SK-N-SH (cell line): ENCODE data around the gene RBM45. TPM values are rescaled to one million over a fixed set of nuclear protein-coding genes. Genes with fewer than 3 reads are reported as not detected.

Experiments used
- CTCF ChIA-PET: fragments of 300-600, 350-600 bp; formaldehyde crosslinking; extraction: SDS; loops from one replicate; lab custom pipeline; 2021; lab: Yijun Ruan, JAX
- POLR2A ChIA-PET: fragments of 350-600 bp; sonication (Branson Sonifier 250); formaldehyde crosslinking; extraction: SDS; loops from one replicate; lab custom pipeline; 2020; ENCODE audit warnings: antibody characterized with exemption, inconsistent platforms; lab: Yijun Ruan, JAX
- DNase-seq: peaks from one replicate; pipeline ENCODE4 v3.0.0; 2012
- H2AFZ ChIP-seq: fragments of 200-600 bp; sonication (generic); 2 replicates; pipeline ENCODE4 v1.8.1; 2016; ENCODE audit warnings: antibody characterized with exemption, mild to moderate bottlenecking, low read depth
- H3F3A ChIP-seq: fragments of 200-600 bp; sonication (generic); replicated peaks from 2 replicates; pipeline ENCODE3; 2016; ENCODE audit warnings: antibody characterized with exemption, mild to moderate bottlenecking; ENCODE audit not compliant: insufficient read depth
- H3K27ac ChIP-seq, 2 experiments: fragments of 200-500 bp in 1 of 2; fragments of 200-600 bp in 1 of 2; sonication (Bioruptor generic) in 1 of 2; sonication (generic), shearing (Covaris generic) in 1 of 2; 2 replicates each; pipeline versions ENCODE4 v1.5.1 to v1.6.1; 2014 to 2016; ENCODE audit warnings: low read depth in 2 of 2, inconsistent platforms in 1 of 2, low read length in 1 of 2, mild to moderate bottlenecking in 1 of 2, mixed read lengths in 1 of 2
- H3K27me3 ChIP-seq: fragments of 200-600 bp; sonication (generic), shearing (Covaris generic); 2 replicates; pipeline ENCODE4 v1.6.1; 2016; ENCODE audit warnings: mixed run types; ENCODE audit not compliant: insufficient read depth
- H3K36me3 ChIP-seq, 2 experiments: fragments of 200-500 bp in 1 of 2; fragments of 200-600 bp in 1 of 2; sonication (Bioruptor generic) in 1 of 2; sonication (generic) in 1 of 2; replicated peaks in 1 of 2; 2 replicates each; pipeline versions ENCODE3 to v1.5.1; 2014 to 2016; ENCODE audit warnings: low read length in 1 of 2, mild to moderate bottlenecking in 1 of 2; ENCODE audit not compliant: insufficient read depth in 2 of 2, control insufficient read depth in 1 of 2
- H3K4me1 ChIP-seq, 2 experiments: fragments of 200-500 bp in 1 of 2; fragments of 200-600 bp in 1 of 2; sonication (Bioruptor generic) in 1 of 2; sonication (generic), shearing (Covaris generic) in 1 of 2; 2 replicates each; pipeline versions ENCODE4 v1.5.1 to v1.6.1; 2014 to 2016; ENCODE audit warnings: low read depth in 1 of 2, low read length in 1 of 2, mixed run types in 1 of 2; ENCODE audit not compliant: insufficient read depth in 2 of 2, control insufficient read depth in 1 of 2
- H3K4me2 ChIP-seq: fragments of 200-600 bp; sonication (generic), shearing (Covaris generic); 2 replicates; pipeline ENCODE4 v1.6.1; 2017; ENCODE audit warnings: mixed run types
- H3K4me3 ChIP-seq, 2 experiments: fragments of 200-500 bp in 1 of 2; fragments of 200-600 bp in 1 of 2; sonication (Bioruptor generic) in 1 of 2; sonication (generic), shearing (Covaris generic) in 1 of 2; 2 replicates each; pipeline versions ENCODE4 v1.5.1 to v1.8.1; 2014 to 2016; ENCODE audit warnings: low read depth in 2 of 2, inconsistent platforms in 1 of 2, low read length in 1 of 2, mild to moderate bottlenecking in 1 of 2, mixed read lengths in 1 of 2, moderate library complexity in 1 of 2
- H3K79me2 ChIP-seq: fragments of 200-600 bp; sonication (generic); 2 replicates; pipeline ENCODE4 v1.8.1; 2017; ENCODE audit warnings: mild to moderate bottlenecking; ENCODE audit not compliant: insufficient read depth
- H3K9ac ChIP-seq: fragments of 200-600 bp; sonication (generic); 2 replicates; pipeline ENCODE4 v1.6.1; 2017; ENCODE audit warnings: mixed run types
- H3K9me2 ChIP-seq: fragments of 200-600 bp; sonication (generic); 2 replicates; pipeline ENCODE4 v1.6.1; 2017; ENCODE audit warnings: mixed run types
- H3K9me3 ChIP-seq: fragments of 200-600 bp; sonication (generic); 2 replicates; pipeline ENCODE4 v1.6.1; 2017; ENCODE audit warnings: mixed run types, mild to moderate bottlenecking, moderate library complexity
- H4K20me1 ChIP-seq: fragments of 200-600 bp; sonication (generic); 2 replicates; pipeline ENCODE4 v1.6.1; 2017; ENCODE audit warnings: mild to moderate bottlenecking, mixed run types; ENCODE audit not compliant: insufficient read depth
- EZH2phosphoT487 ChIP-seq: fragments of 200-600 bp; sonication (generic); IDR thresholded peaks from 2 replicates; pipeline ENCODE4 v1.6.1; 2017; ENCODE audit warnings: low read depth, mixed run types, mild to moderate bottlenecking, antibody characterized with exemption, moderate library complexity, borderline replicate concordance
- FOSL2 ChIP-seq: IDR thresholded peaks from 2 replicates; pipeline ENCODE4 v1.4.0; 2012; ENCODE audit warnings: low read depth, mild to moderate bottlenecking, moderate library complexity, borderline replicate concordance
- FOXJ3 ChIP-seq: sonication (generic); formaldehyde crosslinking; IDR thresholded peaks from 2 replicates; pipeline ENCODE4 v1.5.1; 2020; ENCODE audit warnings: mild to moderate bottlenecking, missing genetic modification reagents
- FOXM1 ChIP-seq: IDR thresholded peaks from 2 replicates; pipeline ENCODE4 v1.4.0; 2012; ENCODE audit warnings: low read depth, mild to moderate bottlenecking
- GABPA ChIP-seq: IDR thresholded peaks from 2 replicates; pipeline ENCODE4 v1.4.0; 2012; ENCODE audit warnings: low read depth, mild to moderate bottlenecking
- IRF3 ChIP-seq: fragments of 150-350 bp; IDR thresholded peaks from 2 replicates; pipeline ENCODE4 v1.6.1; 2016; ENCODE audit warnings: mild to moderate bottlenecking, low read depth, low read length
- MAX ChIP-seq: IDR thresholded peaks from 2 replicates; pipeline ENCODE4 v1.4.0; 2012; ENCODE audit warnings: low read depth
- MEF2A ChIP-seq: IDR thresholded peaks from 2 replicates; pipeline ENCODE4 v1.4.0; 2012; ENCODE audit warnings: low read depth, borderline replicate concordance
- MXI1 ChIP-seq: IDR thresholded peaks from 2 replicates; pipeline ENCODE4 v1.6.1; 2012; ENCODE audit warnings: mild to moderate bottlenecking, low read depth, low read length, improper control_type of control experiment
- NFIC ChIP-seq: IDR thresholded peaks from 2 replicates; pipeline ENCODE4 v1.4.0; 2012; ENCODE audit warnings: borderline replicate concordance
- POLR2AphosphoS5 ChIP-seq: IDR thresholded peaks from 2 replicates; pipeline ENCODE4 v1.6.1; 2012; ENCODE audit warnings: low read depth, low read length
- RAD21 ChIP-seq: IDR thresholded peaks from 2 replicates; pipeline ENCODE4 v1.6.1; 2012; ENCODE audit warnings: mild to moderate bottlenecking, low read length
- REST ChIP-seq: IDR thresholded peaks from 2 replicates; pipeline ENCODE4 v1.6.1; 2012; ENCODE audit warnings: mild to moderate bottlenecking, low read depth, low read length, moderate library complexity
- RFX5 ChIP-seq: IDR thresholded peaks from 2 replicates; pipeline ENCODE4 v1.6.1; 2012; ENCODE audit warnings: mild to moderate bottlenecking, improper control_type of control experiment, low read length
- RXRA ChIP-seq: IDR thresholded peaks from 2 replicates; pipeline ENCODE4 v1.4.0; 2012; ENCODE audit warnings: low read depth, mild to moderate bottlenecking, borderline replicate concordance
- SIN3A ChIP-seq: IDR thresholded peaks from 2 replicates; pipeline ENCODE4 v1.6.1; 2012; ENCODE audit warnings: low read depth, mild to moderate bottlenecking, low read length, moderate library complexity, borderline replicate concordance
- TAF1 ChIP-seq: IDR thresholded peaks from 2 replicates; pipeline ENCODE4 v1.6.1; 2012; ENCODE audit warnings: low read depth, mild to moderate bottlenecking, low read length, moderate library complexity, borderline replicate concordance
- TEAD4 ChIP-seq: IDR thresholded peaks from 2 replicates; pipeline ENCODE4 v1.4.0; 2012; ENCODE audit warnings: mild to moderate bottlenecking, borderline replicate concordance; ENCODE audit not compliant: insufficient read depth
- USF2 ChIP-seq: fragments of 150-350 bp; IDR thresholded peaks from 2 replicates; pipeline ENCODE4 v1.6.1; 2017; ENCODE audit warnings: antibody characterized with exemption, low read length, low read depth, borderline replicate concordance
- YY1 ChIP-seq: IDR thresholded peaks from 2 replicates; pipeline ENCODE4 v1.4.0; 2012; ENCODE audit warnings: low read depth, mild to moderate bottlenecking
- ZBTB33 ChIP-seq: IDR thresholded peaks from 2 replicates; pipeline ENCODE4 v1.4.0; 2012; ENCODE audit warnings: low read depth, borderline replicate concordance
- WGBS: methylation state at CpG from one replicate; pipeline ENCODE4 v1.1.6; 2017; ENCODE audit warnings: low lambda C conversion rate; 5-methylcytosine and 5-hydroxymethylcytosine counted together
- polyA plus RNA-seq, 3 experiments: library from polyadenylated mRNA; depleted of rRNA; stranded (reverse); fragments of >200 nt; gene quantifications; 2 replicates each; pipeline ENCODE4 v1.2.3, GENCODE V29; 2012

Gene RBM45
- polyA plus RNA-seq, 1 of the 3 experiments (the other 2 are of a cell fraction): 7.0 TPM

GRCh38 chr2:178072383-178073301 is 39.6 kb upstream of the RBM45 start, which contains the start of gene PDE11A:
TSS of gene PDE11A (minus strand) at chr2:178072777. CDS start at chr2:178072437, 340 bp downstream.
- Histone ChIP-seq H3K4me1 (peaks cover 8 to 17% of the 10 kb centered on the region in 2 experiments; a peak in 3 of 4 replicates), H3F3A (no peaks in the 10 kb centered on the region), H3K27ac (peak within 1 kb of the TSS; percentile 31 to 92), H3K9me3 (no peaks in the 10 kb centered on the region), H3K4me2 (peak within 1 kb of the TSS; percentile 93), H4K20me1 (no peaks in the 10 kb centered on the region), H3K36me3 (no peaks in the 10 kb centered on the region), H3K27me3 (no peaks in the 10 kb centered on the region), H3K9me2 (no peaks in the 10 kb centered on the region), H3K9ac (peak within 1 kb of the TSS; percentile 66), H3K4me3 (peak within 1 kb of the TSS; percentile 59 to 67), H3K79me2 (no peaks in the 10 kb centered on the region), H2AFZ (peak within 1 kb of the TSS; percentile 98)
- peak; percentile 87 for DNase-seq
- WGBS: 8% methylated on average over 26 of the region's 44 CpGs
- CTCF ChIA-PET: interaction anchor here (0.8 to 3.9 kb wide), 3 partner anchors 39 to 89 kb away, joined by 3 to 22 read pairs (median 13); partner anchors contain the start of gene RBM45
- POLR2A ChIA-PET: interaction anchor here (0.9 kb wide), 1 partner anchor 89 kb away, joined by 4 read pairs; no protein-coding TSS in a partner anchor
- TF ChIP-seq REST (no peak), FOSL2 (no peak), IRF3 (no peak), FOXJ3 (CRISPR knock-in tag) (0 out of 2 replicates have a peak, but pooled peaks have one; percentile 29), RXRA (no peak), MEF2A (no peak), RFX5 (no peak; the same call in 1 of the 2 replicates), TEAD4 (no peak), YY1 (no peak), RAD21 (0 out of 2 replicates have a peak, but pooled peaks have one; percentile 4), EZH2phosphoT487 (no peak), NFIC (peak; percentile 36; the same call in 1 of the 2 replicates), POLR2AphosphoS5 (peak; percentile 56; the same call in 1 of the 2 replicates), GABPA (no peak), ZBTB33 (no peak), MAX (no peak), USF2 (no peak), MXI1 (peak; percentile 76), TAF1 (peak; percentile 9; the same call in 1 of the 2 replicates), SIN3A (peak; percentile 42; the same call in 1 of the 2 replicates), FOXM1 (no peak)
